Endothelial cell of umbilical vein (primary cell): Measurements from ENCODE around the gene MIR17HG. TPM values are rescaled to one million over a fixed set of nuclear protein-coding genes. Genes with fewer than 3 reads are reported as not detected.

Experiments used
- BruUV-seq: library from RNA; stranded (reverse); fragments of 400-500 nt; replicated peaks from 2 replicates; lab custom pipeline; 2021; lab: Mats Ljungman, UMichigan
- CTCF ChIA-PET: fragments of 300-600, 350-600 bp; sonication (Branson Sonifier 250); formaldehyde crosslinking; loops from one replicate; lab custom pipeline; 2021; ENCODE audit warnings: antibody characterized with exemption, inconsistent platforms; lab: Charles Lee
- POLR2A ChIA-PET: fragments of 300-600, 350-600 bp; sonication (Branson Sonifier 250); formaldehyde crosslinking; loops from one replicate; lab custom pipeline; 2021; ENCODE audit warnings: antibody characterized with exemption, inconsistent platforms; lab: Charles Lee
- DNase-seq: peaks from one replicate; pipeline ENCODE4 v3.0.0-alpha.2; 2011; ENCODE audit warnings: low read depth, low spot score
- FAIRE-seq: peaks from 2 replicates; lab custom pipeline; 2011; peaks lifted over from hg19 to GRCh38; lab: Jason Lieb, UNC
- H2AFZ ChIP-seq: 2 replicates; pipeline ENCODE4 v1.6.0; 2012; ENCODE audit warnings: low read depth, low read length, control low read depth, inconsistent platforms
- H3K27ac ChIP-seq: 2 replicates; pipeline ENCODE4 v1.5.1; 2011; ENCODE audit warnings: low read depth, mild to moderate bottlenecking, control low read depth, low read length, moderate library complexity; ENCODE audit not compliant: insufficient read depth
- H3K27me3 ChIP-seq, 2 experiments: 2 replicates each; pipeline versions ENCODE4 v1.6.0 to v1.6.1; 2011; ENCODE audit warnings: low read length in 2 of 2, mixed read lengths in 1 of 2; ENCODE audit not compliant: control insufficient read depth in 2 of 2, insufficient read depth in 2 of 2
- H3K36me3 ChIP-seq, 2 experiments: 2 replicates in 1 of 2; 3 replicates in 1 of 2; pipeline ENCODE4 v1.5.1; 2011; ENCODE audit warnings: low read length in 2 of 2, mild to moderate bottlenecking in 1 of 2, moderate library complexity in 1 of 2; ENCODE audit not compliant: control insufficient read depth in 2 of 2, insufficient read depth in 2 of 2; ENCODE audit errors: extremely low read depth in 1 of 2
- H3K4me1 ChIP-seq: 3 replicates; pipeline ENCODE4 v1.5.1; 2011; ENCODE audit warnings: mild to moderate bottlenecking, low read length; ENCODE audit not compliant: control insufficient read depth, insufficient read depth; ENCODE audit errors: extremely low read depth
- H3K4me2 ChIP-seq: 2 replicates; pipeline ENCODE4 v1.6.1; 2011; ENCODE audit warnings: low read length, control low read depth, mixed read lengths; ENCODE audit not compliant: insufficient read depth
- H3K4me3 ChIP-seq, 3 experiments: fragments of 200-600 bp in 1 of 3; sonication (generic), shearing (Covaris generic) in 1 of 3; replicated peaks in 1 of 3; 2 replicates each; pipeline ENCODE4 v1.5.1; 2011 to 2016; ENCODE audit warnings: control low read depth in 3 of 3, low read length in 3 of 3, mild to moderate bottlenecking in 2 of 3, inconsistent platforms in 1 of 3, low read depth in 1 of 3, moderate library complexity in 1 of 3; ENCODE audit not compliant: insufficient read depth in 1 of 3
- H3K79me2 ChIP-seq: 2 replicates; pipeline ENCODE4 v1.6.0; 2012; ENCODE audit warnings: low read length, inconsistent platforms; ENCODE audit not compliant: control insufficient read depth, insufficient read depth
- H3K9ac ChIP-seq: replicated peaks from 2 replicates; pipeline ENCODE3; 2011; ENCODE audit warnings: low read length, control low read depth; ENCODE audit not compliant: insufficient read depth; ENCODE audit errors: extremely low read depth
- H3K9me1 ChIP-seq: replicated peaks from 3 replicates; pipeline ENCODE4 v1.6.0; 2011; ENCODE audit warnings: mild to moderate bottlenecking, low read length; ENCODE audit not compliant: control insufficient read depth, insufficient read depth; ENCODE audit errors: extremely low read depth
- H3K9me3 ChIP-seq: replicated peaks from 2 replicates; pipeline ENCODE4 v1.5.1; 2012; ENCODE audit warnings: low read length, inconsistent platforms; ENCODE audit not compliant: control insufficient read depth, insufficient read depth
- H4K20me1 ChIP-seq: replicated peaks from 2 replicates; pipeline ENCODE3; 2011; ENCODE audit warnings: mild to moderate bottlenecking, low read length; ENCODE audit not compliant: control insufficient read depth, insufficient read depth; ENCODE audit errors: extremely low read depth
- EZH2 ChIP-seq: IDR thresholded peaks from 2 replicates; pipeline ENCODE4 v1.6.1; 2012; ENCODE audit warnings: borderline replicate concordance, low read depth, mild to moderate bottlenecking, moderate library complexity, low read length, inconsistent platforms; ENCODE audit not compliant: severe bottlenecking
- FOS ChIP-seq: IDR thresholded peaks from 2 replicates; pipeline ENCODE4 v1.6.1; 2011; ENCODE audit warnings: mild to moderate bottlenecking, low read length, moderate library complexity, borderline replicate concordance; ENCODE audit not compliant: insufficient read depth
- GATA2 ChIP-seq: IDR thresholded peaks from 2 replicates; pipeline ENCODE4 v1.7.0; 2011; ENCODE audit warnings: low read depth, mild to moderate bottlenecking, moderate library complexity, mixed read lengths, low read length; ENCODE audit not compliant: insufficient read length, insufficient read depth
- JUN ChIP-seq: IDR thresholded peaks from 2 replicates; pipeline ENCODE4 v1.6.1; 2011; ENCODE audit warnings: borderline replicate concordance, low read depth; ENCODE audit not compliant: insufficient read length, insufficient read depth
- MYC ChIP-seq: IDR thresholded peaks from one replicate; pipeline ENCODE4 v1.6.1; 2011; ENCODE audit warnings: mild to moderate bottlenecking, low read depth, low read length
- POLR2A ChIP-seq: IDR thresholded peaks from 2 replicates; pipeline ENCODE4 v1.6.1; 2012; ENCODE audit warnings: low read depth, mild to moderate bottlenecking, control low read depth, low read length
- POLR2AphosphoS5 ChIP-seq: IDR thresholded peaks from 2 replicates; pipeline ENCODE4 v1.6.1; 2012; ENCODE audit warnings: low read depth, mild to moderate bottlenecking, control low read depth, low read length, moderate library complexity; ENCODE audit not compliant: insufficient read depth
- dilution Hi-C: fragments of 300-500 bp; cut with MboI; formaldehyde crosslinking; loops from one replicate; pipeline ENCODE4 v1.15.0; 2019; ENCODE audit warnings: low sequenced_read_pairs; ENCODE audit not compliant: extremely low pct_ligation_motif_present
- intact Hi-C: fragments of 100-400 bp; cut with micrococcal nuclease; formaldehyde crosslinking; loops from one replicate; pipeline ENCODE4 v1.10.0; 2022
- polyA plus RNA-seq, 4 experiments: library from polyadenylated mRNA; depleted of rRNA in 3 of 4; stranded (reverse) in 3 of 4; unstranded in 1 of 4; fragments of >200 nt; gene quantifications; 2 replicates each; pipeline versions ENCODE4 v1.2.1 to v1.2.3, GENCODE V29; 2011 to 2012; ENCODE audit warnings: missing spikeins in 1 of 4
- total RNA-seq: library from RNA; stranded (reverse); gene quantifications from 2 replicates; pipeline ENCODE4 v1.2.3, GENCODE V29; 2021
- TF ChIP-seq, protein P1 (sequence below), 2 donors: IDR thresholded peaks; 1 replicate in 1 of 2; 2 replicates in 1 of 2; pipeline ENCODE4 v1.5.1; 2011; ENCODE audit warnings: low read length in 2 of 2, mild to moderate bottlenecking in 2 of 2, moderate library complexity in 2 of 2, control low read depth in 1 of 2, inconsistent platforms in 1 of 2, low read depth in 1 of 2; ENCODE audit not compliant: insufficient read depth in 1 of 2; ENCODE audit errors: extremely low read depth in 1 of 2
- TF ChIP-seq, protein P2 (sequence below): IDR thresholded peaks from 2 replicates; pipeline ENCODE4 v1.6.1; 2011; ENCODE audit not compliant: insufficient read depth, insufficient read length

Gene MIR17HG
- total and polyA plus RNA-seq, 2 donors (not counting 3 experiments of a cell fraction or from before 2014, with no cell fraction given) = 1.8 to 9.5 TPM

DNA sequence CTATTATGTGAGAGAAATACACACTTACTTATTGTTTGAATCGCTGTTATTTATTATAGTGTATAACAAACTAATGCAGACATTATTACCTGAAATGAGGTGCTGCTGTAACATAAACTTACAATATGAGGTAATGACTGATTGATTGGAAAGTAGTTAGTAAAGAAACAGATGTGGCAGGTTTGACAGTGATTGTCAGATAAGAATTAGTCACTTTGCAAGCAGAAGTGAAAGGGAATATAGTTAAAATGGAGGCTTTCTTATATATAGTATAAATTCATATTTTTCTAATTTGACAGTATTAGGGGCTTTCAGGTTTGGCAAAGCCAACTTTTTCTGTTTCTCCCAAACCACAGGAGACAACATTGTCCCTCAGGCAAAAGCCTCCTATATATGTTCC, 20.6 kb downstream of the MIR17HG start:
- dilution Hi-C loops = no loop called here
- H2AFZ ChIP-seq = no peak overlapping the region
- no peak for FAIRE-seq
- no peak for DNase-seq
- CTCF ChIA-PET = no interaction called here
- H3K4me3 ChIP-seq = no peak overlapping the region
- BruUV-seq = no TSS peak
- no peaks in the 10 kb centered on the region for H3K9me1 ChIP-seq
- no peaks in the 10 kb centered on the region for H3K79me2 ChIP-seq
- H3K27me3 ChIP-seq = peaks cover 0 to 4% of the 10 kb centered on the region in 2 experiments
- TF ChIP-seq, protein P1, sequence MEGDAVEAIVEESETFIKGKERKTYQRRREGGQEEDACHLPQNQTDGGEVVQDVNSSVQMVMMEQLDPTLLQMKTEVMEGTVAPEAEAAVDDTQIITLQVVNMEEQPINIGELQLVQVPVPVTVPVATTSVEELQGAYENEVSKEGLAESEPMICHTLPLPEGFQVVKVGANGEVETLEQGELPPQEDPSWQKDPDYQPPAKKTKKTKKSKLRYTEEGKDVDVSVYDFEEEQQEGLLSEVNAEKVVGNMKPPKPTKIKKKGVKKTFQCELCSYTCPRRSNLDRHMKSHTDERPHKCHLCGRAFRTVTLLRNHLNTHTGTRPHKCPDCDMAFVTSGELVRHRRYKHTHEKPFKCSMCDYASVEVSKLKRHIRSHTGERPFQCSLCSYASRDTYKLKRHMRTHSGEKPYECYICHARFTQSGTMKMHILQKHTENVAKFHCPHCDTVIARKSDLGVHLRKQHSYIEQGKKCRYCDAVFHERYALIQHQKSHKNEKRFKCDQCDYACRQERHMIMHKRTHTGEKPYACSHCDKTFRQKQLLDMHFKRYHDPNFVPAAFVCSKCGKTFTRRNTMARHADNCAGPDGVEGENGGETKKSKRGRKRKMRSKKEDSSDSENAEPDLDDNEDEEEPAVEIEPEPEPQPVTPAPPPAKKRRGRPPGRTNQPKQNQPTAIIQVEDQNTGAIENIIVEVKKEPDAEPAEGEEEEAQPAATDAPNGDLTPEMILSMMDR (IDR thresholded peaks at IDR 0.05; ENCODE audit: extremely low read depth in 1 of 2, insufficient read depth in 1 of 2, low read depth in 1 of 2, low read length in 2 of 2) = no peak
- no peak for TF ChIP-seq POLR2A
- TF ChIP-seq EZH2 = no peak
- no peak for TF ChIP-seq POLR2AphosphoS5
- no peak overlapping the region for H3K9ac ChIP-seq
- H4K20me1 ChIP-seq = no peaks in the 10 kb centered on the region
- H3K4me1 ChIP-seq = peaks cover 6% of the 10 kb centered on the region
- no peaks in the 10 kb centered on the region for H3K36me3 ChIP-seq
- POLR2A ChIA-PET = no interaction called here
- H3K27ac ChIP-seq = no peak overlapping the region
- intact Hi-C loops = no loop called here
- H3K4me2 ChIP-seq = no peak overlapping the region
- H3K9me3 ChIP-seq = no peaks in the 10 kb centered on the region

DNA sequence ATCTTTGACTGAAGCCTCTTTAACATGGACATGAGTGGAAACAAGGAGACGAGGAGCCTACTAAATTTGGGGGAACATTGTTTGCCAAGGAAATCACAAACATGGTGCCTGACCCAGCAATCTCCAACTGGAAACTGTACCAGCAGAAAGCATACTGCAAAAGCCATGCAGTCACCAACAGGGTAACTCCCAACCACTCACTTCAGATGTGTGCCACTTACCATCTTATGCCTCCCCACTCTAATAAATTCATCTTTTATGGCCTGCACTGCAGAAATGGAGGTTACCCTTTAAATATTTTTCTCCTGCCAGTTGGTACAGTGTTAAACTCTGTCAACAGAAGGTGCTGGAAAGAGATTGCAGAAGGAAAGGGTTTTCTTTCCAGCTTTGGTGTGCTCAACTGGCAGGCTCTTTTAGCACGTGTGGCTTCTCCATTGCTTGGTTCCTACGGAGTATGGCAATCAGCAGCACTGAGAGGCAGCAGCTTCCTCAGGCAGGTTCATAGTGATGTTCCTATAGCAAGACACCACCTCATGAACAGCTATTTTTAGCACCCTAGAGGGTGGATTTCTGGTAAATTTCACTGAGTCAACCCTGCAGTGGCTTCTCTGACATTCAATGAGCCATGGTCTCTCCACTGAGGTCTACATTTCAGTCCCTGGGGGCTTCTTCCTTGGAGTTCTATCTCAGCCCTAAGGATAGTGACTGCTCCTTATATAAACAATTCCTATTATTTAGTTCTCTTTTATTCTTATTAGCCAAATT, 21.4 kb downstream of the MIR17HG start:
- BruUV-seq = no TSS peak
- dilution Hi-C loops = no loop called here
- Histone ChIP-seq H3K27me3 (peaks cover 0 to 8% of the 10 kb centered on the region in 2 experiments), H3K4me1 (peaks cover 6% of the 10 kb centered on the region), H3K27ac (no peak overlapping the region), H3K9ac (no peak overlapping the region), H3K9me1 (no peaks in the 10 kb centered on the region), H4K20me1 (no peaks in the 10 kb centered on the region), H3K9me3 (no peaks in the 10 kb centered on the region), H3K4me3 (no peak overlapping the region), H3K79me2 (no peaks in the 10 kb centered on the region), H3K36me3 (no peaks in the 10 kb centered on the region), H2AFZ (no peak overlapping the region), H3K4me2 (no peak overlapping the region)
- no peak for FAIRE-seq
- DNase-seq = no peak
- intact Hi-C loops = no loop called here
- ChIA-PET POLR2A (no interaction called here), CTCF (no interaction called here)
- TF ChIP-seq POLR2AphosphoS5 (no peak), JUN (no peak), EZH2 (no peak), FOS (no peak), POLR2A (no peak), MYC (no peak), GATA2 (no peak)
- TF ChIP-seq, protein P2, sequence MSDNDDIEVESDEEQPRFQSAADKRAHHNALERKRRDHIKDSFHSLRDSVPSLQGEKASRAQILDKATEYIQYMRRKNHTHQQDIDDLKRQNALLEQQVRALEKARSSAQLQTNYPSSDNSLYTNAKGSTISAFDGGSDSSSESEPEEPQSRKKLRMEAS = no peak
- TF ChIP-seq, protein P1 (IDR thresholded peaks at IDR 0.05; ENCODE audit: extremely low read depth in 1 of 2, insufficient read depth in 1 of 2, low read depth in 1 of 2, low read length in 2 of 2) = no peak
